ENCODE measurements around the gene ADARB2.

DNA sequence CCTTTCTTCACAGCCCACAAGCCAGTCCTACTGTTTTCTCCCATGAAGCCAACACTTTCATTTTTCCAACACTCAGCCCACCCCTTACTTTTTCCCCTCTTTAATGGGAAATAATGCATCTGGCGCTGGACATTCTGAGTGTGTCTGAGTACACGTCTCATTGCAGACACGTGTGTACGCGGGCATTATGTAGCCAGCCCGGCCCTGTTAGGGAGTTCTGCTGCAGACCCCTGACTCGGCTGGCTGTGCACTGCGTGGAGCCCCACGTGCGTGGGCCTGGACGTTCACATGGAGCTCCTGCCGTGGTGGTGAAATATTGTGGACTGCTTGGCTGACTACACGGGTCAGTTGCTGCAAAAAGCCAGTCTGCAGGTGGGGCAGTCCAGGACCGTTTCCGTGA lies 233.0 kb downstream of the ADARB2 start:
- no peak for TF ChIP-seq EZH2 (IDR thresholded peaks at IDR 0.05; ENCODE audit: insufficient read depth, poor library complexity, severe bottlenecking)
- no peak for TF ChIP-seq EZH2phosphoT487 (IDR thresholded peaks at IDR 0.05; ENCODE audit: insufficient read depth, low read depth)
